HG03060 (cell line): ENCODE measurements around the gene ABCA9.
"Not testable (repeated sequence)": the region's sequence is repeated elsewhere in the genome, so short reads cannot be mapped to it uniquely, and the experiment has no call there.

Source experiments
- ATAC-seq: cut with Tn5 transposase; IDR thresholded peaks from one replicate; pipeline ENCODE4 v1.9.1; 2021; ENCODE audit warnings: low read depth, moderate number of reproducible peaks; ENCODE audit not compliant: unreplicated experiment

ABCA9 gene, protein sequence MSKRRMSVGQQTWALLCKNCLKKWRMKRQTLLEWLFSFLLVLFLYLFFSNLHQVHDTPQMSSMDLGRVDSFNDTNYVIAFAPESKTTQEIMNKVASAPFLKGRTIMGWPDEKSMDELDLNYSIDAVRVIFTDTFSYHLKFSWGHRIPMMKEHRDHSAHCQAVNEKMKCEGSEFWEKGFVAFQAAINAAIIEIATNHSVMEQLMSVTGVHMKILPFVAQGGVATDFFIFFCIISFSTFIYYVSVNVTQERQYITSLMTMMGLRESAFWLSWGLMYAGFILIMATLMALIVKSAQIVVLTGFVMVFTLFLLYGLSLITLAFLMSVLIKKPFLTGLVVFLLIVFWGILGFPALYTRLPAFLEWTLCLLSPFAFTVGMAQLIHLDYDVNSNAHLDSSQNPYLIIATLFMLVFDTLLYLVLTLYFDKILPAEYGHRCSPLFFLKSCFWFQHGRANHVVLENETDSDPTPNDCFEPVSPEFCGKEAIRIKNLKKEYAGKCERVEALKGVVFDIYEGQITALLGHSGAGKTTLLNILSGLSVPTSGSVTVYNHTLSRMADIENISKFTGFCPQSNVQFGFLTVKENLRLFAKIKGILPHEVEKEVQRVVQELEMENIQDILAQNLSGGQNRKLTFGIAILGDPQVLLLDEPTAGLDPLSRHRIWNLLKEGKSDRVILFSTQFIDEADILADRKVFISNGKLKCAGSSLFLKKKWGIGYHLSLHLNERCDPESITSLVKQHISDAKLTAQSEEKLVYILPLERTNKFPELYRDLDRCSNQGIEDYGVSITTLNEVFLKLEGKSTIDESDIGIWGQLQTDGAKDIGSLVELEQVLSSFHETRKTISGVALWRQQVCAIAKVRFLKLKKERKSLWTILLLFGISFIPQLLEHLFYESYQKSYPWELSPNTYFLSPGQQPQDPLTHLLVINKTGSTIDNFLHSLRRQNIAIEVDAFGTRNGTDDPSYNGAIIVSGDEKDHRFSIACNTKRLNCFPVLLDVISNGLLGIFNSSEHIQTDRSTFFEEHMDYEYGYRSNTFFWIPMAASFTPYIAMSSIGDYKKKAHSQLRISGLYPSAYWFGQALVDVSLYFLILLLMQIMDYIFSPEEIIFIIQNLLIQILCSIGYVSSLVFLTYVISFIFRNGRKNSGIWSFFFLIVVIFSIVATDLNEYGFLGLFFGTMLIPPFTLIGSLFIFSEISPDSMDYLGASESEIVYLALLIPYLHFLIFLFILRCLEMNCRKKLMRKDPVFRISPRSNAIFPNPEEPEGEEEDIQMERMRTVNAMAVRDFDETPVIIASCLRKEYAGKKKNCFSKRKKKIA (N-terminal part only)

GRCh38 chr17:69060822-69061221 is at the start of gene ABCA9:
ABCA9 (minus strand) TSS chr17:69060927; CDS start chr17:69051126, 9,801 bp downstream.
- no peak for ATAC-seq

- ATAC-seq, result no peak
Observed at GRCh38 chr17:69105907-69106730, 45.4 kb upstream of the ABCA9 start.

- ATAC-seq, result no peak
Observed at GRCh38 chr17:69103557-69104233, 43.0 kb upstream of the ABCA9 start.

- ATAC-seq, result no peak
Observed at GRCh38 chr17:69098625-69099024, 37.9 kb upstream of the ABCA9 start.

DNA sequence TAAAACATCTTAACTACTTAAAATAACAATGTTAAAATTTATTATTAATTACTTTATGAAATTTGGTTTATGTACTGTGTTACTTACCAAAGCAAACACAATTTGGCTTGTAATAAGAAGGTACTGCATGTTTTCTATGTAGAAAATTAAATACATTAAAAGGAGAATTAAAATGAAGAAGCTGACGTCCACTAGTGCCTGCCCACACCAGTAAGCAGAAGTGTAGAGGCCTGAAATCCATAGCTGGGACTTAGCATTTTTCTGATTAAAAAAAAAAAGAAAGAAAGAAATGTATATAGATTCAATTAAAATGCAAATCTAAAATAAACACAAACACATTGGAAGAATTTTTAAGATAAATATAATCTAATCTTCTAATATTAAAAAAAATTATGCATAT is 35.8 kb upstream of the ABCA9 start:
- ATAC-seq, result no peak

DNA sequence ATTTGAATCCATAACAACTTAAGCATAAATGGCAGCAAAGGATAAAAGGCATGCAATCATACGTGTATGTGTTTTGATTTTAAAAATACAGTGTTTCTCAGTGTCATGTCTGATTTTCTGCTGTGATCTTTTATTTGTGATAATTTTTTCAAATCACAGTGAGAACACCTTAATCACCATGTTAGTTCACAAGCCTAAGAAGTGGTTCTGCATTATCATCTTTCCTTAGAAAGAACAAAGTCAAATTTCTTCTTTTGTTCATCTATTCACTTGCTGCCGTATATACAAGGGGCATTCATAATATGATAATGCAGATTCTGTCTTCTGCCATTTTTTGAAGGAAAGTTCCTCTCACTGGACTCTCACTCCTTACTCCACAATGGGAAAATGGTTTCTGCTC is 33.3 kb upstream of the ABCA9 start:
- ATAC-seq, result no peak

- no peak for ATAC-seq
Observed at GRCh38 chr17:69093279-69093789, 32.6 kb upstream of the ABCA9 start.

GRCh38 chr17:69090365-69090764 is 29.6 kb upstream of the ABCA9 start:
- no peak for ATAC-seq

DNA sequence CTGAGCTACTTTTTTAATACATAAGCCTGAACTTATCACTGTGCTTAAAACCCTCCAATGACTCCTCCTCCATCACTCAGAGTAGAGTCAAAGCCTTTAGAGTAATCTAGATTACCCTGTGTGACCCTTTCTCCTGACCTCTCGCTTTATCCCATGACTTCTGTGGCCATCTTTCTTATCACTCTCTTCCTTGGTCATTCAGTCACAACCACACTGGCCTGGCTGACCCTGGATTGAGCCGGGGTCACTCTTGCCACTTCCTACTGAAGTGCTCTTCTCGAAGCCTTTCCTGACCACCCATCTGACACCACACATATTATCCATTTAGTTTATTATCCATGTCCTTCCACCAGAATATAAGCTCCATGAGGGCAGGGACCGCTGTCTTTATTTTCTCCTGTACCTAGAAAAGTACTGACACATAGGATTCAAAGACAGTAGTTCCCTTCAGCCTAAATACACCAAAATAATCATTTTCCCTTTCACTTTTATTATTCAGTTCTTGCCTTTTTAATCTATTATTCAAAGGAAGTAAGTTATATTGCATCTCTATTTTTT is 28.0 kb upstream of the ABCA9 start:
- ATAC-seq, result no peak

- ATAC-seq, result no peak
Observed at GRCh38 chr17:69086641-69087040, 25.9 kb upstream of the ABCA9 start.

- ATAC-seq, result no peak
Observed at GRCh38 chr17:69084911-69085310, 24.2 kb upstream of the ABCA9 start.

- no peak for ATAC-seq
Observed at GRCh38 chr17:69082696-69083095, 22.0 kb upstream of the ABCA9 start.

DNA sequence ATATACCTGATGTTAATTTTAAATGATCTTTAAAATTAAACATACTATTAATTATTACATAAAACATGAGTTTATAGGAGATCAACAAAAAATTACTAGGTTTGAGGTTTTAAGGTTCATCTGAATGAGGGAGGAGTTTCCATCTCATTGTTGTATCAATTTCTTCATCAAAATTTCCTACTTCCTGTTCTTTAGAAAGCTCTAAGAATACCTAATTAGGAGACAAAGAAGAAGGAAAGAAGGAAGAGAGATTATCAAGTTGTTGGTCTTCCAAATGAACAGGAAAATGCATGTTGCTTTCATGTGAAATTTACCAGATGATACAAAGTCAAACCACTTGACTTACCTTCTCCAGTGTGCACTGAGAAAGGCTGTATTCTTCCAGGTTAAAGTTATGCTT is 18.1 kb upstream of the ABCA9 start:
- no peak for ATAC-seq

DNA sequence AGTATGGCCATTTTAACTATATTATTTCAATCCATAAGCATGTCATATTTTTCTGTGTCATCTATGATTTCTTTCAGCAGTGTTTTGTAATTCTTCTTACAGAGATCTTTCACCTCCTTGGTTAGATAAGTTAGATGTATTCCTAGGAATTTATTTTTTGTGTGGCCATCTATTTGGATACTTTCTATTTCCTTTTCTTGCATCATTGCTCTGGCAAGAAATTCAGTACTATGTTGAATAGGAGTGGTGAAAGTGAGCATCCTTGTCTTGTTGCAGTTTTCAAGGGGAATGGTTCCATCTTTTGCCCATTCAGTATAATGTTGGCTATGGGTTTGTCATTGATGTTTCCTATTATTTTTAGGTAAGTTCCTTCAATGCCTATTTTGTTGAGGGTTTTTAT is 15.1 kb upstream of the ABCA9 start:
- ATAC-seq, result no peak

- not testable (repeated sequence) for ATAC-seq
Observed at GRCh38 chr17:69073392-69073791, 12.7 kb upstream of the ABCA9 start.

- not testable (repeated sequence) for ATAC-seq
Observed at GRCh38 chr17:69072803-69073256, 12.1 kb upstream of the ABCA9 start.

- not testable (repeated sequence) for ATAC-seq
Observed at GRCh38 chr17:69071233-69071586, 10.5 kb upstream of the ABCA9 start.

DNA sequence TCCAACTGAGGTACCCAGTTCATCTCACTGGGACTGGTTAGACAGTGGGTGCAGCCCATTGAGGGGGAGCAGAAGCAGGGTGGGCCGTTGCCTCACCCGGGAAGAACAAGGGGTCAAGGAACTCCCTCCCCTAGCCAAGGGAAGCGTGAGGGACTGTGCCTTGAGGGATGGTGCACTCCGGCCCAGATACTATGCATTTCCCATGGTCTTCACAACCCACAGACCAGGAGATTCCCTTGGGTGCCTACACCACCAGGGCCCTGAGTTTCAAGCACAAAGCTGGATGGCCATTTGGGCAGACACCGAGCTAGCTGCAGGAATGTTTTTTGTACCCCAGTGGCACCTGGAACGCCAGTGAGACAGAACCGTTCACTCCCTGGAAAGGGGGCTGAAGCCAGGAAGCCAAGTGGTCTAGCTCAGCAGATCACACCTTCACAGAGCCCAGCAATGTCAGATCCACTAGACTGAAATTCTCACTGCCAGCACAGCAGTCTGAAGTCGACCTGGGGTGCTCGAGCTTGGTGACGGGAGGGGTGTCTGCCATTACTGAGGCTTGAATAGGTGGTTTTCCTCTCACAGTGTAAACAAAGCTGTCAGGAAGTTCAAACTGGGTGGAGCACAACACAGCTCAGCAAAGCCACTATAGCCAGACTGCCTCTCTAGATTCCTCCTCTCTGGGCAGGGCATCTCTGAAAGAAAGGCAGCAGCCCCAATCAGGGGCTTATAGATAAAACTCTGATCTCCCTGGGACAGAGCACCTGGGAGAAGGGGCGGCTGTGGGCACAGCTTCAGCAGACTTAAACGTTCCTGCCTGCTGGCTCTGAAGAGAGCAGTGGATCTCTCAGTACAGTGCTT is 9.9 kb upstream of the ABCA9 start:
- not testable (repeated sequence) for ATAC-seq
